DOHH2 (cell line): ENCODE results near the gene CRISPLD2.

Experiments used
- EZH2phosphoT487 ChIP-seq: fragments of 200-600 bp; sonication (generic); IDR thresholded peaks from 2 replicates; pipeline ENCODE4 v1.6.1; 2017; ENCODE audit warnings: borderline replicate concordance, mild to moderate bottlenecking, antibody characterized with exemption, low read length, moderate library complexity, mixed read lengths
- TF ChIP-seq, protein P1 (sequence below): fragments of 200-600 bp; sonication (generic); IDR thresholded peaks from one replicate; pipeline ENCODE4 v1.5.1; 2014; ENCODE audit warnings: antibody characterized with exemption, mild to moderate bottlenecking, low read depth, low read length; ENCODE audit not compliant: poor library complexity, severe bottlenecking

DNA sequence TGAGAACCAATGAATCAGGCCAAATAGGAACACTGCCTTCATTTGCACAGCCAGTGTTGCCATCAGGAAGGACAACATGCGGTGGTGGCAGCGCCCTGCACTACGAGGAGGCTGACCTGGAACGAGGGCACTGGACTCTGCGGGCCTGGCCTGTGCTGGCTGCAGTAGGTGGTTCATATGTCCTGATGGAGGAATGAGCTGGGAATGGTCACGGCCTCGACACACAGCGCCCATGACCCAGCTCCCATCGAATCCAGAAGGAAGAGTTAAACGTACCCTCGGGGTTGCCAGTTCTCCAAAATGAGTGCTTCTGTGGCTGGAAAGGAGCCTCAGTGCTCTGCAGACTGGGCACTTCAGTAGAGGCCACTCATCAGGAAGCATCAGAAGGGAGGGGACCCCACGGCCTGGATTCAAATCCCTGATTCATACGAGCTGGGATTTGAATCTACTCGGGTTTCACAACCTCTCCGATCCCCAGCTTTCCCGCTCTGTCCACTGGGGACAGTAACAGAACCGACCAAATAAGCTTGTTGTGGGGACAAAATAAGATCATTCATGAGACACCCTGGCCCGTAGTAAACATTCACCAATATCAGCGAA lies 106.1 kb downstream of the CRISPLD2 start:
- TF ChIP-seq, protein P1, sequence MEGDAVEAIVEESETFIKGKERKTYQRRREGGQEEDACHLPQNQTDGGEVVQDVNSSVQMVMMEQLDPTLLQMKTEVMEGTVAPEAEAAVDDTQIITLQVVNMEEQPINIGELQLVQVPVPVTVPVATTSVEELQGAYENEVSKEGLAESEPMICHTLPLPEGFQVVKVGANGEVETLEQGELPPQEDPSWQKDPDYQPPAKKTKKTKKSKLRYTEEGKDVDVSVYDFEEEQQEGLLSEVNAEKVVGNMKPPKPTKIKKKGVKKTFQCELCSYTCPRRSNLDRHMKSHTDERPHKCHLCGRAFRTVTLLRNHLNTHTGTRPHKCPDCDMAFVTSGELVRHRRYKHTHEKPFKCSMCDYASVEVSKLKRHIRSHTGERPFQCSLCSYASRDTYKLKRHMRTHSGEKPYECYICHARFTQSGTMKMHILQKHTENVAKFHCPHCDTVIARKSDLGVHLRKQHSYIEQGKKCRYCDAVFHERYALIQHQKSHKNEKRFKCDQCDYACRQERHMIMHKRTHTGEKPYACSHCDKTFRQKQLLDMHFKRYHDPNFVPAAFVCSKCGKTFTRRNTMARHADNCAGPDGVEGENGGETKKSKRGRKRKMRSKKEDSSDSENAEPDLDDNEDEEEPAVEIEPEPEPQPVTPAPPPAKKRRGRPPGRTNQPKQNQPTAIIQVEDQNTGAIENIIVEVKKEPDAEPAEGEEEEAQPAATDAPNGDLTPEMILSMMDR, result no peak
- no peak for TF ChIP-seq EZH2phosphoT487
